HG02870 (cell line): Measurements from ENCODE around the gene ENTREP1.

Experiments
- ATAC-seq: cut with Tn5 transposase; IDR thresholded peaks from one replicate; pipeline ENCODE4 v1.9.1; 2021; ENCODE audit warnings: mild to moderate bottlenecking, moderate library complexity; ENCODE audit not compliant: unreplicated experiment

ENTREP1 gene

GRCh38 chr9:69317894-69318293, 7.1 kb upstream of the ENTREP1 start:
- peak; percentile 65 for ATAC-seq

GRCh38 chr9:69319324-69320025, 5.5 kb upstream of the ENTREP1 start:
- no peak for ATAC-seq

- ATAC-seq: no peak
Observed at GRCh38 chr9:69322256-69322655, 2.8 kb upstream of the ENTREP1 start.

- ATAC-seq: no peak
Observed at GRCh38 chr9:69323861-69324260, 1.2 kb upstream of the ENTREP1 start.

- no peak for ATAC-seq
Observed at GRCh38 chr9:69325409-69326212, 596 bp downstream of the ENTREP1 start.

GRCh38 chr9:69326261-69326660, 1.2 kb downstream of the ENTREP1 start:
- no peak for ATAC-seq

GRCh38 chr9:69330580-69330979, 5.6 kb downstream of the ENTREP1 start:
- ATAC-seq: no peak

GRCh38 chr9:69331444-69331843, 6.4 kb downstream of the ENTREP1 start:
- no peak for ATAC-seq

- ATAC-seq: no peak
Observed at GRCh38 chr9:69332067-69332685, 7.2 kb downstream of the ENTREP1 start.

- no peak for ATAC-seq
Observed at GRCh38 chr9:69333716-69334115, 8.7 kb downstream of the ENTREP1 start.

- ATAC-seq: no peak
Observed at GRCh38 chr9:69334317-69334716, 9.3 kb downstream of the ENTREP1 start.

- ATAC-seq: no peak
Observed at GRCh38 chr9:69339620-69340019, 14.6 kb downstream of the ENTREP1 start.

GRCh38 chr9:69340631-69341030, 15.6 kb downstream of the ENTREP1 start:
- ATAC-seq: no peak

- ATAC-seq: no peak
Observed at GRCh38 chr9:69342769-69343168, 17.8 kb downstream of the ENTREP1 start.

- ATAC-seq: no peak
Observed at GRCh38 chr9:69344459-69344858, 19.4 kb downstream of the ENTREP1 start.

- ATAC-seq: no peak
Observed at GRCh38 chr9:69346596-69347390, 21.8 kb downstream of the ENTREP1 start.

- no peak for ATAC-seq
Observed at GRCh38 chr9:69347607-69348006, 22.6 kb downstream of the ENTREP1 start.

GRCh38 chr9:69351227-69351626, 26.2 kb downstream of the ENTREP1 start:
- ATAC-seq: no peak

- no peak for ATAC-seq
Observed at GRCh38 chr9:69355232-69355631, 30.2 kb downstream of the ENTREP1 start.

GRCh38 chr9:69357030-69357775, 32.2 kb downstream of the ENTREP1 start:
- ATAC-seq: no peak
